K562 (cell line): ENCODE data around the gene HMBS. TPM values are rescaled to one million over a fixed set of nuclear protein-coding genes. Genes with fewer than 3 reads are reported as not detected.

Source experiments
- ARHGAP35 ChIP-seq: fragments of 450-650 bp; IDR thresholded peaks from 2 replicates; pipeline ENCODE4 v1.6.1; 2018; ENCODE audit not compliant: partially characterized antibody
- ARID2 ChIP-seq: fragments of 450-650 bp; IDR thresholded peaks from 2 replicates; pipeline ENCODE4 v1.6.1; 2017; ENCODE audit warnings: antibody characterized with exemption, mild to moderate bottlenecking
- ELF2 ChIP-seq: fragments of 250-450 bp; sonication (Bioruptor Pico); IDR thresholded peaks from 2 replicates; pipeline ENCODE4 v1.5.0; 2021; ENCODE audit warnings: mild to moderate bottlenecking
- ESRRA ChIP-seq: fragments of 450-650 bp; IDR thresholded peaks from 2 replicates; pipeline ENCODE4 v1.6.1; 2014; ENCODE audit warnings: low read depth, mild to moderate bottlenecking, moderate library complexity, borderline replicate concordance
- HNRNPH1 ChIP-seq: fragments of 200-400 bp; formaldehyde crosslinking; optimal IDR thresholded peaks from 2 replicates; pipeline ENCODE3; 2017; ENCODE audit warnings: low read depth, mild to moderate bottlenecking, low read length, moderate library complexity
- HNRNPK ChIP-seq: fragments of 200-400 bp; formaldehyde crosslinking; IDR thresholded peaks from one replicate; pipeline ENCODE4 v1.6.1; 2018; ENCODE audit warnings: mild to moderate bottlenecking, low read depth, low read length; ENCODE audit not compliant: poor library complexity, severe bottlenecking
- IRF2 ChIP-seq: sonication (generic); formaldehyde crosslinking; IDR thresholded peaks from 2 replicates; pipeline ENCODE4 v1.8.1; 2022; ENCODE audit warnings: mild to moderate bottlenecking, missing genetic modification reagents
- MCM5 ChIP-seq: fragments of 450-650 bp; IDR thresholded peaks from 2 replicates; pipeline ENCODE4 v1.6.1; 2016; ENCODE audit warnings: low read depth
- MTA2 ChIP-seq: fragments of 450-650 bp; IDR thresholded peaks from 2 replicates; pipeline ENCODE4 v1.6.1; 2016; ENCODE audit warnings: low read depth
- MTF1 ChIP-seq: fragments of 250-450 bp; sonication (Bioruptor Pico); IDR thresholded peaks from 2 replicates; pipeline ENCODE4 v1.9.0; 2021; ENCODE audit warnings: moderate library complexity, mild to moderate bottlenecking, inconsistent platforms, borderline replicate concordance
- NFATC3 ChIP-seq: fragments of 450-650 bp; IDR thresholded peaks from 2 replicates; pipeline ENCODE4 v1.6.1; 2017; ENCODE audit warnings: mild to moderate bottlenecking
- NR2C2 ChIP-seq, 2 experiments: fragments of 200-800 bp in 1 of 2; sonication (Bioruptor generic) in 1 of 2; sonication (generic) in 1 of 2; formaldehyde crosslinking in 1 of 2; IDR thresholded peaks; 2 replicates each; pipeline versions ENCODE4 v1.6.1 to v1.8.0; 2016 to 2022; ENCODE audit warnings: mild to moderate bottlenecking in 1 of 2, missing compliant biosample characterization in 1 of 2, missing genetic modification characterization in 1 of 2, missing genetic modification reagents in 1 of 2
- NUFIP1 ChIP-seq: fragments of 450-650 bp; IDR thresholded peaks from 2 replicates; pipeline ENCODE4 v1.6.1; 2018; ENCODE audit not compliant: partially characterized antibody
- RHOXF2B ChIP-seq: fragments of 250-450 bp; sonication (Bioruptor Pico); conservative IDR thresholded peaks from 2 replicates; pipeline ENCODE4 v1.5.1; 2021
- TAF15 ChIP-seq: fragments of 200-400 bp; formaldehyde crosslinking; IDR thresholded peaks from 2 replicates; pipeline ENCODE4 v1.6.1; 2017; ENCODE audit warnings: mild to moderate bottlenecking, low read depth, low read length, moderate library complexity
- ZNF644 ChIP-seq: fragments of 200-800 bp; sonication (Bioruptor generic); IDR thresholded peaks from 2 replicates; pipeline ENCODE4 v1.6.1; 2016; ENCODE audit warnings: low read depth, missing genetic modification characterization, missing compliant biosample characterization
- ZNF695 ChIP-seq: fragments of 450-650 bp; formaldehyde crosslinking; IDR thresholded peaks from 2 replicates; pipeline ENCODE4 v1.4.0; 2020; ENCODE audit warnings: mild to moderate bottlenecking, moderate library complexity
- ZNF717 ChIP-seq: fragments of 250-450 bp; sonication (Bioruptor Pico); IDR thresholded peaks from 2 replicates; pipeline ENCODE4 v1.5.0; 2021
- polyA plus RNA-seq, 8 experiments: library from polyadenylated mRNA; depleted of rRNA in 4 of 8; stranded (reverse) in 5 of 8; unstranded in 3 of 8; fragments of >200 nt; fragmentation: Nextera tagmentation in 2 of 8; fragmentation: Illumina TruSeq in 1 of 8; extraction: Ambion mirVana in 2 of 8; extraction: Trizol in 1 of 8; gene quantifications; 2 replicates each; pipeline versions ENCODE4 v1.2.1 to v1.2.3, GENCODE V29; 2011 to 2014; ENCODE audit warnings: inconsistent platforms in 1 of 8, missing spikeins in 1 of 8
- total RNA-seq, 7 experiments: library from RNA; depleted of rRNA in 6 of 7; stranded (reverse); fragments of >200 nt in 6 of 7; fragmentation: Illumina TruSeq in 2 of 7; extraction: Trizol in 2 of 7; gene quantifications; 2 replicates each; pipeline versions ENCODE4 v1.2.1 to v1.2.3, GENCODE V29; 2011 to 2021; ENCODE audit warnings: low replicate concordance in 1 of 7
- TF ChIP-seq, protein P1 (sequence below): fragments of 450-650 bp; IDR thresholded peaks from 2 replicates; pipeline ENCODE4 v1.6.1; 2017; ENCODE audit warnings: antibody characterized with exemption
- TF ChIP-seq, protein P2 (sequence below): fragments of 450-650 bp; IDR thresholded peaks from 2 replicates; pipeline ENCODE4 v1.6.1; 2014; ENCODE audit warnings: low read depth, mild to moderate bottlenecking, moderate library complexity, borderline replicate concordance
- TF ChIP-seq, protein P3 (sequence below): fragments of 450-650 bp; IDR thresholded peaks from 2 replicates; pipeline ENCODE4 v1.6.1; 2016
- TF ChIP-seq, protein P4 (sequence below): sonication (generic); formaldehyde crosslinking; IDR thresholded peaks from 2 replicates; pipeline ENCODE4 v1.9.0; 2022; ENCODE audit warnings: mild to moderate bottlenecking, missing genetic modification reagents
- TF ChIP-seq, protein P5 (sequence below): sonication (generic); formaldehyde crosslinking; IDR thresholded peaks from 2 replicates; pipeline ENCODE4 v1.8.0; 2022; ENCODE audit warnings: mild to moderate bottlenecking, missing genetic modification reagents

The HMBS gene
- total and polyA plus RNA-seq, 9 of the 15 experiments (the other 6 are each of a cell fraction or from before 2014, with no cell fraction given) = 56.9 to 385 (median 286) TPM

DNA sequence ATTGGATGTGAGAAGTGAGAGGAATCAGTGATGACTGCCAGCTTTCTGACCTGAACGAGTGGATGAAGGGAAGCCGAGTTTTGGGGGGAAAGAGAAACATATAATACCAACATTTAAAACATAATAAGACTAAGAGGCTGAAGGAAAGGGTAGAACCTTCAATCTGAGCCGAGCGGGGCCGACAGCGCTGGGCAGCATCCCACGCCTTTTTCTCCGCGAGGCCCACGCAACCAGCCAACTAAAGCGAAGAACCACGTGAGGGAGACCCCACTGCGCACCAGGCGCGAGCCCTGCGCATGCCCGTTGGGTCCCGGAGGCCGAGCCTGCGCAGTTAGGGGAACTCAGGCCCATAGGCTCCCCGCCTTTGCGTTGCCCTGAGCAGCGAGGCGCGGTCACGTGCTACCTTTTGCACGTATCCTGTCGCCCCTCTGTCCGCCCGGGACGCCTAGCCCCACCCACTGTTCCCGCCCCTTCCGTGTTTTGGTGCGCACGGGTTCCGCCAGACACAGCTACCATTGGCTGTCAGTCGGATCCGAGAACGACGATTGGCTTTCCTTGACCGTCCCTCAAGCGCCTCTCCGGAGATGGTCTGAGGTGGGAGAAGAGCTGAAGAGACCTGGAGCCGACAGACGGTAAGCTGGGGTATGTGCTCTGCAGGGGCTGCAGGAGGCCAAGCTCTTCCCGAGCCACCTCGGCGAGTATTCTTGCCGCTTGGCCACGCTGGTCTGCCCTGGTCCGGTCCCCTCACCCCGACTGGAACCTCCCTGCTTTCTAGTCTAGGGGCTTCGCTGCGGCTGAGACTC lies 36.5 kb downstream of the HMBS start, which contains the start of gene HINFP (continued):
- TF ChIP-seq, protein P1, sequence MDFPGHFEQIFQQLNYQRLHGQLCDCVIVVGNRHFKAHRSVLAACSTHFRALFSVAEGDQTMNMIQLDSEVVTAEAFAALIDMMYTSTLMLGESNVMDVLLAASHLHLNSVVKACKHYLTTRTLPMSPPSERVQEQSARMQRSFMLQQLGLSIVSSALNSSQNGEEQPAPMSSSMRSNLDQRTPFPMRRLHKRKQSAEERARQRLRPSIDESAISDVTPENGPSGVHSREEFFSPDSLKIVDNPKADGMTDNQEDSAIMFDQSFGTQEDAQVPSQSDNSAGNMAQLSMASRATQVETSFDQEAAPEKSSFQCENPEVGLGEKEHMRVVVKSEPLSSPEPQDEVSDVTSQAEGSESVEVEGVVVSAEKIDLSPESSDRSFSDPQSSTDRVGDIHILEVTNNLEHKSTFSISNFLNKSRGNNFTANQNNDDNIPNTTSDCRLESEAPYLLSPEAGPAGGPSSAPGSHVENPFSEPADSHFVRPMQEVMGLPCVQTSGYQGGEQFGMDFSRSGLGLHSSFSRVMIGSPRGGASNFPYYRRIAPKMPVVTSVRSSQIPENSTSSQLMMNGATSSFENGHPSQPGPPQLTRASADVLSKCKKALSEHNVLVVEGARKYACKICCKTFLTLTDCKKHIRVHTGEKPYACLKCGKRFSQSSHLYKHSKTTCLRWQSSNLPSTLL = no peak
- TF ChIP-seq, protein P2, sequence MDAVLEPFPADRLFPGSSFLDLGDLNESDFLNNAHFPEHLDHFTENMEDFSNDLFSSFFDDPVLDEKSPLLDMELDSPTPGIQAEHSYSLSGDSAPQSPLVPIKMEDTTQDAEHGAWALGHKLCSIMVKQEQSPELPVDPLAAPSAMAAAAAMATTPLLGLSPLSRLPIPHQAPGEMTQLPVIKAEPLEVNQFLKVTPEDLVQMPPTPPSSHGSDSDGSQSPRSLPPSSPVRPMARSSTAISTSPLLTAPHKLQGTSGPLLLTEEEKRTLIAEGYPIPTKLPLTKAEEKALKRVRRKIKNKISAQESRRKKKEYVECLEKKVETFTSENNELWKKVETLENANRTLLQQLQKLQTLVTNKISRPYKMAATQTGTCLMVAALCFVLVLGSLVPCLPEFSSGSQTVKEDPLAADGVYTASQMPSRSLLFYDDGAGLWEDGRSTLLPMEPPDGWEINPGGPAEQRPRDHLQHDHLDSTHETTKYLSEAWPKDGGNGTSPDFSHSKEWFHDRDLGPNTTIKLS = no peak
- TF ChIP-seq, protein P3, sequence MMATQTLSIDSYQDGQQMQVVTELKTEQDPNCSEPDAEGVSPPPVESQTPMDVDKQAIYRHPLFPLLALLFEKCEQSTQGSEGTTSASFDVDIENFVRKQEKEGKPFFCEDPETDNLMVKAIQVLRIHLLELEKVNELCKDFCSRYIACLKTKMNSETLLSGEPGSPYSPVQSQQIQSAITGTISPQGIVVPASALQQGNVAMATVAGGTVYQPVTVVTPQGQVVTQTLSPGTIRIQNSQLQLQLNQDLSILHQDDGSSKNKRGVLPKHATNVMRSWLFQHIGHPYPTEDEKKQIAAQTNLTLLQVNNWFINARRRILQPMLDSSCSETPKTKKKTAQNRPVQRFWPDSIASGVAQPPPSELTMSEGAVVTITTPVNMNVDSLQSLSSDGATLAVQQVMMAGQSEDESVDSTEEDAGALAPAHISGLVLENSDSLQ = peak; percentile 99
- no peak for TF ChIP-seq ZNF695 (CRISPR knock-in tag)
- no peak for TF ChIP-seq ARID2
- TF ChIP-seq ESRRA = no peak
- TF ChIP-seq, protein P4, sequence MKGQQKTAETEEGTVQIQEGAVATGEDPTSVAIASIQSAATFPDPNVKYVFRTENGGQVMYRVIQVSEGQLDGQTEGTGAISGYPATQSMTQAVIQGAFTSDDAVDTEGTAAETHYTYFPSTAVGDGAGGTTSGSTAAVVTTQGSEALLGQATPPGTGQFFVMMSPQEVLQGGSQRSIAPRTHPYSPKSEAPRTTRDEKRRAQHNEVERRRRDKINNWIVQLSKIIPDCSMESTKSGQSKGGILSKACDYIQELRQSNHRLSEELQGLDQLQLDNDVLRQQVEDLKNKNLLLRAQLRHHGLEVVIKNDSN (CRISPR knock-in tag) = peak; percentile 98
- no peak for TF ChIP-seq MCM5
- TF ChIP-seq MTA2 = no peak
- no peak for TF ChIP-seq ARHGAP35
- TF ChIP-seq, protein P5, sequence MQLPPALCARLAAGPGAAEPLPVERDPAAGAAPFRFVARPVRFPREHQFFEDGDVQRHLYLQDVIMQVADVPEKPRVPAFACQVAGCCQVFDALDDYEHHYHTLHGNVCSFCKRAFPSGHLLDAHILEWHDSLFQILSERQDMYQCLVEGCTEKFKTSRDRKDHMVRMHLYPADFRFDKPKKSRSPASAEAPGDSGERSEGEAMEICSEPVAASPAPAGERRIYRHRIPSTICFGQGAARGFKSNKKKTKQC (CRISPR knock-in tag) = peak; percentile 81; the same call in 1 of the 2 replicates
- TF ChIP-seq ZNF717 = no peak
- no peak for TF ChIP-seq TAF15
- no peak for TF ChIP-seq NUFIP1
- TF ChIP-seq MTF1 = no peak
- TF ChIP-seq ELF2 (CRISPR knock-in tag) = no peak; the same call in 1 of the 2 replicates
- no peak for TF ChIP-seq HNRNPH1
- peak; percentile 29; the same call in 1 of the 2 replicates for TF ChIP-seq NR2C2 (CRISPR knock-in tag; IDR thresholded peaks at IDR 0.05)
- peak; percentile 55; the same call in 1 of the 2 replicates for TF ChIP-seq NR2C2 (tag; IDR thresholded peaks at IDR 0.05)
- TF ChIP-seq HNRNPK = no peak
- no peak for TF ChIP-seq IRF2 (CRISPR knock-in tag)
- TF ChIP-seq NFATC3 = no peak
- TF ChIP-seq RHOXF2B (CRISPR knock-in tag) = no peak
- no peak for TF ChIP-seq ZNF644
